Lung (tissue), 12 donors: ENCODE results near the gene TNKS1BP1. TPM values are rescaled to one million over a fixed set of nuclear protein-coding genes. Genes with fewer than 3 reads are reported as not detected.
"Not testable (repeated sequence)": the region's sequence is repeated elsewhere in the genome, so short reads cannot be mapped to it uniquely, and the experiment has no call there.

Experiments
- ATAC-seq: fragments of 200-7000 bp; cut with Tn5 transposase; one replicate; pipeline ENCODE4 v1.9.1; 2020; ENCODE audit warnings: moderate number of reproducible peaks; ENCODE audit not compliant: insufficient read depth, low FRiP score
- DNase-seq, 3 donors: peaks; one replicate each; pipeline ENCODE4 v3.0.0-alpha.2; 2013 to 2017
- H3K27ac ChIP-seq, 2 donors: one replicate each; pipeline ENCODE4 v1.5.1; 2013; ENCODE audit warnings: mild to moderate bottlenecking in 2 of 2, moderate library complexity in 2 of 2, control low read depth in 1 of 2, inconsistent platforms in 1 of 2, low read depth in 1 of 2, low read length in 1 of 2
- H3K27me3 ChIP-seq, 3 donors: one replicate each; pipeline ENCODE4 v1.5.1; 2013; ENCODE audit warnings: low read length in 2 of 3; ENCODE audit not compliant: control insufficient read depth in 3 of 3, insufficient read depth in 3 of 3
- H3K36me3 ChIP-seq, 4 donors: one replicate each; pipeline ENCODE4 v1.5.1; 2013; ENCODE audit warnings: low read length in 4 of 4, mild to moderate bottlenecking in 1 of 4, moderate library complexity in 1 of 4; ENCODE audit not compliant: control insufficient read depth in 4 of 4, insufficient read depth in 4 of 4
- H3K4me1 ChIP-seq, 5 donors: one replicate each; pipeline ENCODE4 v1.5.1; 2013; ENCODE audit warnings: low read length in 5 of 5, mild to moderate bottlenecking in 2 of 5, moderate library complexity in 1 of 5; ENCODE audit not compliant: control insufficient read depth in 5 of 5, insufficient read depth in 5 of 5
- H3K4me3 ChIP-seq: one replicate; pipeline ENCODE4 v1.5.1; 2013; ENCODE audit warnings: mild to moderate bottlenecking, control low read depth, moderate library complexity
- H3K9ac ChIP-seq, 2 donors: one replicate each; pipeline ENCODE4 v1.5.1; 2013; ENCODE audit warnings: low read length in 2 of 2, control low read depth in 1 of 2; ENCODE audit not compliant: insufficient read depth in 1 of 2
- H3K9me3 ChIP-seq, 4 donors: one replicate each; pipeline ENCODE4 v1.5.1; 2013; ENCODE audit warnings: low read length in 3 of 4, mild to moderate bottlenecking in 1 of 4, moderate library complexity in 1 of 4; ENCODE audit not compliant: control insufficient read depth in 4 of 4, insufficient read depth in 3 of 4
- CTCF ChIP-seq: IDR thresholded peaks from 2 replicates; pipeline ENCODE4 v1.5.1; 2012; ENCODE audit warnings: mild to moderate bottlenecking; ENCODE audit errors: control extremely low read depth, extremely low read depth
- WGBS, 2 donors: extraction: QIAGEN DNeasy Blood & Tissue Kit; methylation state at CpG; one replicate each; pipeline ENCODE4 v1.1.7; 2013; 5-methylcytosine and 5-hydroxymethylcytosine counted together
- polyA plus RNA-seq, 2 donors: library from polyadenylated mRNA; stranded (reverse); fragments of 200-250 nt; gene quantifications; one replicate each; pipeline ENCODE4 v1.2.1, GENCODE V29; 2013
- total RNA-seq, 2 donors: library from RNA; depleted of rRNA in 1 of 2; stranded (reverse); fragments of >200 nt in 1 of 2; gene quantifications; one replicate each; pipeline ENCODE4 v1.2.1, GENCODE V29; 2014 to 2021
- donor health status: control.
- donor health status: control.
- donor health status: Bipolar disorder and iron deficiency.
- donor health status: healthy.
- donor health status: DM: yes; HTN: yes; CAD: no.

The TNKS1BP1 gene
- total and polyA plus RNA-seq, 4 donors = 87.0 to 220 (median 139) TPM

GRCh38 chr11:57299150-57299737 lies 25.5 kb downstream of the TNKS1BP1 start:
- H3K36me3 ChIP-seq = peaks cover 22 to 51% (median 46%) of the 10 kb centered on the region in 4 donors
- H3K9me3 ChIP-seq = peaks cover 0 to 13% (median 3%) of the 10 kb centered on the region in 4 donors
- no peak for ATAC-seq

GRCh38 chr11:57297221-57297620 lies 27.5 kb downstream of the TNKS1BP1 start:
- no peak for TF ChIP-seq CTCF
- H3K4me1 ChIP-seq = peaks cover 0 to 8% (median 6%) of the 10 kb centered on the region in 5 donors
- no peak overlapping the region for H3K27ac ChIP-seq
- no peak for DNase-seq
- no peak for ATAC-seq
- H3K4me3 ChIP-seq = no peak overlapping the region
- peaks cover 22 to 45% (median 37%) of the 10 kb centered on the region in 4 donors for H3K36me3 ChIP-seq
- H3K27me3 ChIP-seq = no peaks in the 10 kb centered on the region
- peaks cover 0 to 13% (median 3%) of the 10 kb centered on the region in 4 donors for H3K9me3 ChIP-seq
- WGBS, 2 donors = 93 to 94% methylated on average over 2 of the region's 2 CpGs
- H3K9ac ChIP-seq = no peak overlapping the region

More at GRCh38 chr11:57299150-57299737, 25.5 kb downstream of the TNKS1BP1 start:
- WGBS, 2 donors = 97% methylated on average over 5 of the region's 5 CpGs
- Histone ChIP-seq H3K4me3 (no peak overlapping the region), H3K4me1 (peaks cover 0 to 16% (median 4%) of the 10 kb centered on the region in 5 donors), H3K27ac (no peak overlapping the region), H3K27me3 (no peaks in the 10 kb centered on the region), H3K9ac (no peak overlapping the region)
- TF ChIP-seq CTCF = no peak
- DNase-seq = no peak

DNA sequence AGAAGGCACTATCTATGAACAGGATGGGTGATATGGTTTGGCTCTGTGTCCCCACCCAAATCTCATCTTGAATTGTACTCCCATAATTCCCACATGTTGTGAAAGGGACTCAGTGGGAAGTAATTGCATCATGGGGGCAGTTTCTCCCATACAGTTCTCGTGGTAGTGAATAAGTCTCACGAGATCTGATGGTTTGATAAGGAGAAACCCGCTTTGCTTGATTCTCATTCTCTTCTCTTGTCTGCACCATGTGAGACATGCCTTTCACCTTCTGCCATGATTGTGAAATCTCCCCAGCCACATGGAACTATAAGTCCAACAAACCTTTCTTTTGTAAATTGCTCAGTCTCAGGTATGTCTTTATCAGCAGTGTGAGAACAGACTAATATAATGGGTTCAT lies 28.5 kb downstream of the TNKS1BP1 start:
- peaks cover 0 to 13% (median 2%) of the 10 kb centered on the region in 4 donors for H3K9me3 ChIP-seq
- H3K4me1 ChIP-seq, H3K4me3 ChIP-seq, H3K9ac ChIP-seq, ATAC-seq, H3K27ac ChIP-seq, H3K27me3 ChIP-seq, DNase-seq: not testable (repeated sequence)
- peaks cover 17 to 35% (median 27%) of the 10 kb centered on the region in 4 donors for H3K36me3 ChIP-seq
- 77 to 85% methylated on average over 3 of the region's 3 CpGs for WGBS, 2 donors

DNA sequence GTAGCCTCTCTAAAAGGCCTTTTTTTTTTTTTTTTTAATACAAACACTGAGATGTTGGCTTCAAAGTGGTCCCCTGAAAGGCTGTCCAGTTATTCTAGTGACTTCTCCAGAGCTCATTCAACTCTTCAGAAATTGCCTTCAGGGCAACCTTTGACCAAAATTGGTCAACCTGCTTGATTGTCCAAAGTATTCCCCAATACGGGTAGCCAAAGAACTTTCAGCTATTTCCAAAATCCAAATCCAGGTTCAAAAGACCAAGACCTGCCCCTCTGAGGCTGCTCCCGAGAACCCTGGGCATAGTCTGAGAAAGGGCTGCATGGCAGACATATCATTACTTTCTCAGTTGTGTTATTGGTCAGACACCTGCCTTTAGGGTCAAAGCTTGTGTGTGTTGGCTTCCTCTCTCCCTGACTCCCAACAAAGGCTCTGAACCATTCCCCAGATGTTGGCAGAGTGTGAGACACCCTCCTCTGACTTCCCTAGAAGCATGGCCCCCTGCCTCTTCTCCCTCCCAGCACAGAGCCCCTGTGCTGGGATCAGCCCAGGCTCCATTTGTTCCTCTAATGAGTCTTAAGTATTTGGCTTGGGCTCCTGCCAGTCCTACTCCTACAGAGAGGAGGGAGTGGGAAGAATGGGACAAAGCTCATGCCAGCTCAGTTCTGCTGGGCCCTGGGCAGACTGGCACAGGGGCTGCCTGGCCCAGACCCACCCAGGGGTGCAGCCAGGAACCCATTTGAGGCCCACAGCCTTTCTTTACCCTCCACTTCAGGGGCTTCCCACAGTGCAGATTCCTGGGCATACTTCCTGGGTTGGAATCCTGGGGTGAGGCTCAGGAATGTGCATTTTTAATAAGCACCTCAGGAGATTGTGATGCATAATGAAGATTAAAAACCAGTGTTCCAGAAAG lies 30.3 kb downstream of the TNKS1BP1 start:
- peak; percentile 75 for ATAC-seq
- Histone ChIP-seq H3K4me3 (no peak overlapping the region), H3K27ac (peak overlapping the region in 1 of 2 donors; percentile 88), H3K27me3 (no peaks in the 10 kb centered on the region), H3K4me1 (peaks cover 0 to 10% (median 6%) of the 10 kb centered on the region in 5 donors), H3K9me3 (peaks cover 0 to 5% (median 2%) of the 10 kb centered on the region in 4 donors), H3K9ac (no peak overlapping the region), H3K36me3 (peaks cover 4 to 17% (median 12%) of the 10 kb centered on the region in 4 donors)
- no peak for TF ChIP-seq CTCF
- WGBS, 2 donors = 56 to 85% methylated on average over 2 of the region's 2 CpGs
- peak; percentile 72 to 84 (median 80) for DNase-seq
